GM21786 (cell line): ENCODE measurements around the gene UBR4.

Source experiments
- ATAC-seq: cut with Tn5 transposase; IDR thresholded peaks from one replicate; pipeline ENCODE4 v1.9.1; 2021; ENCODE audit not compliant: unreplicated experiment

UBR4 gene

GRCh38 chr1:19096990-19097389 lies 113.1 kb downstream of the UBR4 start:
- no peak for ATAC-seq

GRCh38 chr1:19096036-19096833 lies 113.8 kb downstream of the UBR4 start:
- ATAC-seq = no peak

GRCh38 chr1:19091196-19091953 lies 118.7 kb downstream of the UBR4 start:
- no peak for ATAC-seq

GRCh38 chr1:19089524-19089923 lies 120.5 kb downstream of the UBR4 start:
- no peak for ATAC-seq

- no peak for ATAC-seq
Observed at GRCh38 chr1:19088717-19089442, 121.2 kb downstream of the UBR4 start.

- ATAC-seq = no peak
Observed at GRCh38 chr1:19087737-19088594, 122.1 kb downstream of the UBR4 start.

GRCh38 chr1:19087017-19087736 lies 122.9 kb downstream of the UBR4 start:
- ATAC-seq = no peak

GRCh38 chr1:19086176-19086875 lies 123.7 kb downstream of the UBR4 start:
- no peak for ATAC-seq

- ATAC-seq = no peak
Observed at GRCh38 chr1:19084206-19084738, 125.8 kb downstream of the UBR4 start.

- ATAC-seq = no peak
Observed at GRCh38 chr1:19083081-19083480, 127.0 kb downstream of the UBR4 start.

GRCh38 chr1:19081218-19081893 lies 128.7 kb downstream of the UBR4 start:
- no peak for ATAC-seq

- ATAC-seq = no peak
Observed at GRCh38 chr1:19080721-19081120, 129.3 kb downstream of the UBR4 start.

- no peak for ATAC-seq
Observed at GRCh38 chr1:19079541-19080472, 130.3 kb downstream of the UBR4 start.

- ATAC-seq = no peak
Observed at GRCh38 chr1:19078536-19078935, 131.5 kb downstream of the UBR4 start.

GRCh38 chr1:19076841-19077616 lies 133.0 kb downstream of the UBR4 start:
- ATAC-seq = no peak

GRCh38 chr1:19074902-19075721 lies 135.0 kb downstream of the UBR4 start:
- ATAC-seq = no peak
